Right atrium auricular region (tissue), 2 donors: ENCODE measurements around the gene YPEL2. TPM values are rescaled to one million over a fixed set of nuclear protein-coding genes. Genes with fewer than 3 reads are reported as not detected.

Experiments used
- DNase-seq: peaks from one replicate; pipeline ENCODE4 v3.0.0-alpha.2; 2019; ENCODE audit warnings: low spot score
- H3K27ac ChIP-seq, 2 donors: fragments of 200-600 bp; sonication (generic); 1 replicate in 1 of 2; 2 replicates in 1 of 2; pipeline ENCODE4 v1.5.1; 2016 to 2019
- H3K27me3 ChIP-seq, 2 donors: fragments of 200-600 bp; sonication (generic); one replicate each; pipeline versions ENCODE4 v1.5.1 to v1.6.0; 2017 to 2019
- H3K36me3 ChIP-seq: fragments of 200-600 bp; sonication (generic); one replicate; pipeline ENCODE4 v1.5.1; 2016
- H3K4me1 ChIP-seq, 2 donors: fragments of 200-600 bp; sonication (generic); one replicate each; pipeline versions ENCODE4 v1.5.1 to v1.6.0; 2017 to 2019
- H3K4me3 ChIP-seq, 2 donors: fragments of 200-600 bp; sonication (generic); 1 replicate in 1 of 2; 2 replicates in 1 of 2; pipeline ENCODE4 v1.5.1; 2017 to 2019; ENCODE audit warnings: mild to moderate bottlenecking in 1 of 2, moderate library complexity in 1 of 2
- H3K9me3 ChIP-seq, 2 donors: fragments of 200-600 bp; sonication (generic); one replicate each; pipeline ENCODE4 v1.5.1; 2019
- CTCF ChIP-seq, 2 donors: fragments of 200-600 bp; sonication (generic); IDR thresholded peaks; one replicate each; pipeline ENCODE4 v1.5.1; 2019; ENCODE audit warnings: antibody characterized with exemption in 2 of 2
- total RNA-seq, 2 donors: library from RNA; depleted of rRNA; stranded (reverse); fragments of >200 nt; gene quantifications; one replicate each; pipeline ENCODE4 v1.1.0, GENCODE V29; 2016

YPEL2 gene
- total RNA-seq, 2 donors from 2014 or later = 28.3 to 34.1 TPM

DNA sequence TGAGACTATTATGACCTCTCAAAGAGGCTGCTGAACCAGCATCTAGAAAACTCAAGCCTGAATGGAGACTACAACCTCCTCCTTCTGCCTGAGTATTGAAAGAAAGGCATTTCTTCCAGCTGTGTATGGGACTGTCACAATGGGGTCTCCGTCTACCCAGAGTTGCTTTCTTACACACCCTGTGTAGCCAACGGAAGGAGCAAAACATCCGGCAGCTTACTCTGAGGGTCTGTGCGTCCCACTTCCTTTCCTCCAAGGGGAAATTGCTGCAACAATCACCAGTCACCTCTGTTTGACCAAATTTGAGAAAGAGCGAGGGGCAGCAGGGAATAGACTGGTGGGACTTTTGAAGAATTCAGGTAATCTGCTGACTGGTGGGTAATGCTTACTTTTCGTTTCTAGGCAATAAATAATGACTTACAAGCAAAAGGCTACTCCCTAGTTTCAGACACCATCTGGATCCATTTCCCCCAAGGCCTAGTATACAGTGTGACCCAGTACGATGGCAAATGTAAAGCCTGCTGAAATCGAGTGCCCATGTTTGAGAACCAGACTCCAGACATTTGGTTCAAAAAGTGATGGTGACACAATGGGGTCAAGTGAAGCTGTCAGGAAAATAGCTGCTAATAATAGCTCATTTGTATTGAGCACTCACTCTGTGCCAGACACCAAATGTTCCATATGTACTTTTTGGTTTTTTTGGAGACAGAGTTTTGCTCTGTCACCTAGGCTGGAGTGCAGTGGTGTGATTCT is 81.7 kb downstream of the YPEL2 start:
- Histone ChIP-seq H3K27me3 (no peaks in the 10 kb centered on the region), H3K27ac (peak overlapping the region in 1 of 2 donors; percentile 4), H3K9me3 (peaks cover 0 to 8% of the 10 kb centered on the region in 2 donors), H3K36me3 (no peaks in the 10 kb centered on the region), H3K4me3 (no peak overlapping the region), H3K4me1 (peaks cover 0 to 30% of the 10 kb centered on the region in 2 donors)
- DNase-seq = no peak
- no peak for TF ChIP-seq CTCF (IDR thresholded peaks at IDR 0.05)

- no peak for DNase-seq
- TF ChIP-seq CTCF (IDR thresholded peaks at IDR 0.05) = no peak
- Histone ChIP-seq H3K9me3 (peaks cover 0 to 1% of the 10 kb centered on the region in 2 donors), H3K36me3 (no peaks in the 10 kb centered on the region), H3K27me3 (no peaks in the 10 kb centered on the region), H3K4me1 (peaks cover 0 to 30% of the 10 kb centered on the region in 2 donors), H3K27ac (peak overlapping the region in 1 of 2 donors; percentile 35), H3K4me3 (no peak overlapping the region)
Observed at GRCh38 chr17:59415397-59415796, 83.9 kb downstream of the YPEL2 start.

GRCh38 chr17:59416184-59416583 is 84.7 kb downstream of the YPEL2 start:
- DNase-seq = no peak

DNA sequence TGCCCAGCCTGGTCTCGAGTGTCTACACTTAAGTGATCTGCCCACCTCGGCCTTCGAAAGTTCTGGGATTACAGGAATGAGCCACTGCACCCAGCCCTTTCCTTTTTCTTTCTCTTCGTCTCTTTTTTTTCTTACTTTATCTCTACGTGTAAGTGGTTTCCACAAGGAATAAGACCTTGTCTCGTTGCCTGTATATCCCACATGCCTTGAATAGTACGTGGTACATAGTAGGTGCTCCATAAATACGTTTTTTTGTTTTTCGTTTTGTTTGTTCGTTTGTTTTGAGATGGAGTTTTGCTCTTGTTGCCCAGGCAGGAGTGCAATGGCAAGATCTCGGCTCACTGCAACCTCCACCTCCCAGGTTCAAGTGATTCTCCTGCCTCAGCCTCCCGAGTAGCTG is 86.0 kb downstream of the YPEL2 start:
- peaks cover 0 to 40% of the 10 kb centered on the region in 2 donors for H3K4me1 ChIP-seq
- no peaks in the 10 kb centered on the region for H3K27me3 ChIP-seq
- no peak overlapping the region for H3K27ac ChIP-seq

More at GRCh38 chr17:59416184-59416583, 84.7 kb downstream of the YPEL2 start:
- TF ChIP-seq CTCF (IDR thresholded peaks at IDR 0.05) = no peak
- H3K27ac ChIP-seq = peak overlapping the region in 1 of 2 donors; percentile 35
- no peak overlapping the region for H3K4me3 ChIP-seq
- H3K9me3 ChIP-seq = no peaks in the 10 kb centered on the region
- no peaks in the 10 kb centered on the region for H3K27me3 ChIP-seq
- peaks cover 0 to 32% of the 10 kb centered on the region in 2 donors for H3K4me1 ChIP-seq
- H3K36me3 ChIP-seq = no peaks in the 10 kb centered on the region

DNA sequence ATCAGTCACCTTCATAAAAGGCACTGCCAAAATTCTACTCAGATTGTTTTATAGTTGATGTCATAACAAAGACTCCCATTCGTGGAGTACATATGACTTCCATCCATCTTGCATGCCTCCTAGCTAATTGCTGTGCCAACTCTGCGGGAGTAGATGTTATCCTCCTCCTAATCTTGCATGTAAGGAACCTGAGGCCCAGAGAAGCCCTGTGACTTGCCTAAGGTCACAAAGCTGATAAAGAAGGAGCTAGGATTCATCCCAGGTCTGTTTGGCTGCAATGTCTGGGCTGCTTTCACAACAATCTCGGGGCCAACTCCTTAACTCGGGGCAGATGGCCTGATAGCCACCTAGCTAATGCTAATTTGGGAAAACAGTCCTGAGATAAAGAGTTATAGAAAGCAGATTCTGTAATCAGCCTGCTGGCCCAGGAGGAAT is 87.3 kb downstream of the YPEL2 start:
- H3K27me3 ChIP-seq = no peaks in the 10 kb centered on the region
- H3K4me1 ChIP-seq = peaks cover 0 to 41% of the 10 kb centered on the region in 2 donors
- TF ChIP-seq CTCF (IDR thresholded peaks at IDR 0.05) = no peak
- no peak for DNase-seq
- H3K27ac ChIP-seq = no peak overlapping the region
- no peaks in the 10 kb centered on the region for H3K9me3 ChIP-seq
- no peak overlapping the region for H3K4me3 ChIP-seq
- H3K36me3 ChIP-seq = no peaks in the 10 kb centered on the region

More for the DNA sequence above, 86.0 kb downstream of the YPEL2 start:
- TF ChIP-seq CTCF (IDR thresholded peaks at IDR 0.05) = no peak
- H3K9me3 ChIP-seq = no peaks in the 10 kb centered on the region
- DNase-seq = no peak
- no peak overlapping the region for H3K4me3 ChIP-seq
- no peaks in the 10 kb centered on the region for H3K36me3 ChIP-seq
